HPDE6-E6E7 (cell line): ENCODE results near the gene INPP4A.
A peak's percentile ranks its signal among the peaks of the same experiment; 100 is the strongest.
"Not testable (repeated sequence)": the region's sequence is repeated elsewhere in the genome, so short reads cannot be mapped to it uniquely, and the experiment has no call there.

Experiments
- DNase-seq: peaks from one replicate; pipeline ENCODE4 v3.0.0; 2011; ENCODE audit warnings: missing footprints; ENCODE audit errors: extremely low spot score

The INPP4A gene

DNA sequence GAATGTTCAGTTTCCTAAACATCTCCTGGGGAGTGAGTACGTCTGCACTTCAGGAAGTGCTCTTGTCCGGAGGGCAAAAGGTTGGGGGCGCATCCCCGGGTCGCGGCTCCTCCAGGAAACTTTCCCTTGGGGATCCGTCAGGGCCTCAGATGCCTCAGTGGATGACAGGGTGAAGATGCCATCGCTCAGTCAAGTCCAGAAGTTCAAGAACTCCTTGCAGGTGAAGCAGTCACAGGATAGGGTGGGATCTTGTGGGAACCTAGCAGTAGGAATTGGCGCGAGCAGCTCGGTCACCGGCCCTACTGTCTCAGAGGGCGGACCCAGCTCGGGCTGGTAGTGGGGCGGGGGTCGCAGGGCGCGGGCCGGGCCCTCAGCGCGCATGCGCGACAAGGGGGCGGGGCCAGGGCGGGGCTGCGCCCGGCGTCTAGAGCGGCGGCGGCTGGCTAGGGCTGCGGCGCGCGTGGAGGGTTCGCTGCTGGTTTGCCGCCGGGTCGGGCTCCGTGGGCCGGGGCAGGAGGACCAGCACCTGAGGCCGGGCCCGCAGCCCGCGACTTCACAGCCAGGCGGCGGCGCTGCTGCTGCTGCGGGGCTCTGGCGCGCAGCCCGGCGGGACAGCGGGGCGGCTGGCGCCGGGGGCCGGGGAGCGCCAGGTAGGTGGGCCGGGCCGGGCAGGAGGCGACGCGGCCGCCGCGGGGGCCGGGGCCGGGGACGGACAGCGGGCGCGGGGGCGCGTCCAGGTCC is at the start of gene INPP4A:
Gene INPP4A, plus strand, starts transcription at position 423 of the 741 bp plus-strand sequence. CDS start 75,191 bp downstream, outside the sequence.
- DNase-seq = peak; percentile 62

DNA sequence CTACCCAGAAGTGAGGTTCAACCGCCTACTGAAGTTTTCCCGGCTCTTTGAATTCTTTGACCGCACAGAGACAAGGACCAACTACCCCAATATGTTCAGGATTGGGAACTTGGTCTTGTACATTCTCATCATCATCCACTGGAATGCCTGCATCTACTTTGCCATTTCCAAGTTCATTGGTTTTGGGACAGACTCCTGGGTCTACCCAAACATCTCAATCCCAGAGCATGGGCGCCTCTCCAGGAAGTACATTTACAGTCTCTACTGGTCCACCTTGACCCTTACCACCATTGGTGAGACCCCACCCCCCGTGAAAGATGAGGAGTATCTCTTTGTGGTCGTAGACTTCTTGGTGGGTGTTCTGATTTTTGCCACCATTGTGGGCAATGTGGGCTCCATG is 48.7 kb upstream of the INPP4A start:
- DNase-seq = no peak

DNA sequence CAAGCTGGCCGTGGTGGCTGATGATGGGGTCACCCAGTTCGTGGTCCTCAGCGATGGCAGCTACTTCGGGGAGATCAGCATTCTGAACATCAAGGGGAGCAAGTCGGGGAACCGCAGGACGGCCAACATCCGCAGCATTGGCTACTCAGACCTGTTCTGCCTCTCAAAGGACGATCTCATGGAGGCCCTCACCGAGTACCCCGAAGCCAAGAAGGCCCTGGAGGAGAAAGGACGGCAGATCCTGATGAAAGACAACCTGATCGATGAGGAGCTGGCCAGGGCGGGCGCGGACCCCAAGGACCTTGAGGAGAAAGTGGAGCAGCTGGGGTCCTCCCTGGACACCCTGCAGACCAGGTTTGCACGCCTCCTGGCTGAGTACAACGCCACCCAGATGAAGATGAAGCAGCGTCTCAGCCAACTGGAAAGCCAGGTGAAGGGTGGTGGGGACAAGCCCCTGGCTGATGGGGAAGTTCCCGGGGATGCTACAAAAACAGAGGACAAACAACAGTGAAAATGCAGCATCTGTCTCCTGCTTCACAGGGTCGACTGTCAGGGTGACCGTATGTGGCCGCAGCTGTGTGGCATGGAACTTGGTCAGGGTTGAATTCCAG is 47.8 kb upstream of the INPP4A start:
- DNase-seq = no peak

DNA sequence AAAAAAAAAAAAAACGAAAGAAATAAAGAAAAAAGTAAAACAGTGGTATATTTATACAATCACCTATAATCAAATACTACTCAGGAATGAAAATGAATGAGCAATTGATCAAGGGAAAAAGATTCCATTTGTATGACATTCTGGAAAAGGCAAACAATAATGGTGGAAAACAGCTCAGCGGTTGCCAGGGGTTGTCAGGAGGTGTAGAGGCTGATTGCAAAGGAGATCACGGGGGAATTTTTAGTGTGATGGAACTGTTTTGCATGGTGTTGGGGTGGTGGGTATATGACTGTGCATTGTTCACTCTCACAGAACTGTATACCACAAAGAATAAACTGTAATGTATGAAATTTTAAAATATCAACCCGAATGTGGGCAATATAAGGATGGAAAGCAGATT is 45.5 kb upstream of the INPP4A start:
- DNase-seq = no peak

DNA sequence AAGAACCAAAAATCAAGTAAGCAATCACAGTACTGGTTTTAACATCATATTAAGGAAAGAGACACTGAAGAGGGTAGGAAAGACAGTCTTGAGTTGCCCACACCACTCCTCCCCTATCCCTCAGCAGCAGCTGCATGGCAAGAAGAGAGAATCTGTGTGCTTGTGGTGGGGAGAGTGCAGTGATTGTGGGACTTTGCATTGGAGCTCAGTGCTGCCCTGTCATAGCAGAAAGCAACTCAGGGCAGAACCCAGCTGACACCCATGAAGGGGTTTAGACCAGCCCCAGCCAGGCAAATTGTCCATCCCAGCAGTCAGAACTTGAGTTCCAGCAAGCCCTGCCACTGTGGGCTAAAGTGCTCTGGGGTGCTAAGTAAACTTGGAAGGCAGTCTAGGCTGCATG is 40.8 kb upstream of the INPP4A start:
- DNase-seq = no peak

DNA sequence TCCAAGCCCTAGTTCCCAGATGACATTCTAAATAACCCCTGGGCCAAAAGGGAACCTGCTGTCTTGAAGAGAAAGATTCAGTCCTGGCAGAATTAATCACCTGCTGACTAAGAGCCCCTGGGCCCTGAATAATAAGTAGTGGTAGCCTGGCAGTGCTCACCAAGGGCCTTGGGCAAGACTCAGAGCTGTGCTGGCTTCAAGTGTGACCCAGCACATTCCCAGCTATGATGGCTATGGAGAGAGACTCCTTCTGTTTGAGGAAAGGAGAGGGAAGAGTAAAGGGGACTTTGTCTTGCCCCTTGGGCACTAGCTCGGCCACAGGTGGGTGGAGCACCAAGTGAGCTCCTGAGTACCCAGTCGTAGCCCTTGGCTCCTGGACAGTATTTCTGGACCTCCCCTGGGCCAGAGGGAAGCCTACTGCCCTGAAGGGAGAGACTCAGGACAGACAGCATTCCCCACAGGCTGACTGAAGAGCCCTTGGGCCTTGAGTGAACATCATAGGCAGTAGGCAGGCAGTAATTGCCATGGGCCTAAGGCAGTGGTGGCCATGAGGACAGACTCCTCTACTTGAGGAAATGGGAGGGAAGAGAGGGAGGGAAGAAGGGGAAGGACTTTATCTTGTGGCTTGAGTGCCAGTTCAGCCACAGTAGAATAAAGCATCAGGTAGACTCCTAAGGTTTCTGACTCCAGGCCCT is 40.0 kb upstream of the INPP4A start:
- DNase-seq = no peak

DNA sequence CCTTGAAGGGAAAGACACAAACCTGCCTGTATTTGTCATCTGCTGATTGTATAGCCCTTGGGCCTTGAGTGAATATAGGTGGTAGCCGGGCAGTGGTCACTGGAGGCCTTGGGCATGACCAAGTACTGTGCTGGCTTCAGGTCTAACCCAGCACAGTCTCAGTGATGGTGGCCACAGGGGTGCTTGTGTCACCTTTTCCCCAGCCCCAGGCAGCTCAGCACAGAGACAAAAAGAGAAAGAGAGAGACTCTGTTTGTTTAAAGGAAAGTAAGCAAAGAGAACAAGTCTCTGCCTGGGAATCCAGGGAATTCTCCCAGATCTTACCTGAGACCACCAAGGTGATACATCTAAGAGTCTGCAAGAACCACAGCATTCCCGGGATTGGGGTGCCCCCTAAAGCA is 39.4 kb upstream of the INPP4A start:
- no peak for DNase-seq

DNA sequence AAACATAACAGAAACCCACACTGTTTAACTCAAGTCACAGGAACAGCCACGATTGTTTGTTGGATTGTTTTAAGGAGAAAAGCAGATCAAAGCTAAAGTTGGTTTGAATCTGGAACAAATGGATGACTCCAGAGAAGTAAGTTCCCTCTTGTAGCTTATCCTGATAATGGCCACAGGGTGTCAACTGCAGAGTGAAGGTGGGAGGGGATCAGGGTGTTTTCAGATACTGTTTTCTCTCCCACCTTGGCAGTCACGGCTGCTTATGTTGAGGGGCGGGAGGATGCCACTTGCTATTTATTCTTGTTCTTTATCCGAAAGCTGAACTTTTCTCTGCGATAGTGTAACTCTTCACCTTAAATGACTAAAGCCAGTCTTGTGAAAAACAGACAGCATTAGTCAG is 36.5 kb upstream of the INPP4A start:
- DNase-seq = no peak

DNA sequence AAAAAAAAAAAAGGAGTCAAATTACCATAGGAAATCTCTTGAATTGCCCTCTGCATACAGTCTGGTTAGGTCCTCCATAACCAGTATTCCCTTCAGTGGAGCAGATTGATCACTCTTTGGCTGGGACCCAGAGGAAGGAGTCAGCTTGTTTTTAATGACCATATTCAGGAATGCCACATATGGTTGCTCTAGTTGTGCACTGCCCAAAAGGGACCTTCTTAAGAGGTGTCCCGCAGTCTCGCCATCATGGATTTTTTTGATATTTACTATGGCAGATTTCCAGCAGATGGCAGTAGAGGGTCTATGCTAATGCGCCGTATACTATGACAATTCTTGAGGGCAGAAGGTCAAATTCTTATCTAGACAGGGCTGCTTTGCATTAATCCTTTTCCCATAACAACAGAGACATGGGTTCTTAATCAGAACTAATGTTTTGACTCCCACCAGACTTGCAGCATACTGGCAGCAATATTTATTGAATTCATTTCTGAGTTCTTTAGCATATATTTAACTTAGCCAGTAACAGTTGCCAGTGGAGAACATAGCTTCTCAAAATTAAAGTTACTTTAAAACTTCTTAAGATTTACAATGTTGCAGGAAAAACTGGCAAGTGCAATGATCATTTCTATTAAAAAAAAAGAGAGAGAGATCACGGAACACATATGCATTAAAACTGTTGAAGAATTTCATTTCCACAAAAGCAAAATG is 31.8 kb upstream of the INPP4A start:
- DNase-seq = peak; percentile 37

DNA sequence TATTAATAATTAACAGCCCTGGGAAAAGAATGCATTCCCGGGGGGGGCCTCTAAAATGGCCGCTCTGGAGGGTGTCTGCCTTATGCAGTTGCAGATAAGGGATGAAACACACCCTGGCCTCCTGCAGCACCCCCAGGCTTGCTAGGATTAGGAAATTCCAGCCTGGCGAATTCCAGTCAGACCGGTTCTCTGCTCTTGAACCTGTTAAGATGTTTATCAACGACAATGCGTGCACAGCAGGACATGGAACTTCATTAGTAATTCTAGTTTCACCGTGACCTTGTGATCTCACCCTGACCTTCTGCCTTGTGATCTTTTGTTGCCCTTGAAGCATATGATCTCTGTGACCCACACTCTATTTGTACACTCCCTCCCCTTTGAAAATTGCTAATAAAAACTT is 30.4 kb upstream of the INPP4A start:
- not testable (repeated sequence) for DNase-seq

DNA sequence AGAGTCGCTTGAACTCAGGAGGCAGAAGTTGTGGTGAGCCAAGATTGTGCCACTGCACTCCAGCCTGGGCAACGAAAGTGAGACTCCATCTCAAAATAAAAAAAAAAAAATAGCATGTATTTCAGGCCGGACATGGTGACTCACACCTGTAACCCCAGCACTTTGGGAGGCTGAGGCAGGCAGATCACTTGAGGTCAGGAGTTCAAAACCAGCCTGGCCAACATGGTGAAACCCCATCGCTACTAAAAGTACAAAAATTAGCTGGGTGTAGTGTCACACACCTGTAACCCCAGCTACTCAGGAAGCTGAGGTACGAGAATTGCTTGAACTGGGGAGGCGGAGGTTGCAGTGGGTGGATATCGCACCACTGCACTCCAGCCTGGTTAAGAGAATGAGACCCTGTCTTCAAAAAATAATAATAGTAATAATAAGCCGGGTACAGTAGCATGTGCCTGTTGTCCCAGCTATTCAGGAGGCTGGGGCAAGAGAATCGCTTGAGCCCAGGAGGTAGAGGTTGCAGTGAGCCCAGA is 28.9 kb upstream of the INPP4A start:
- DNase-seq = not testable (repeated sequence)

DNA sequence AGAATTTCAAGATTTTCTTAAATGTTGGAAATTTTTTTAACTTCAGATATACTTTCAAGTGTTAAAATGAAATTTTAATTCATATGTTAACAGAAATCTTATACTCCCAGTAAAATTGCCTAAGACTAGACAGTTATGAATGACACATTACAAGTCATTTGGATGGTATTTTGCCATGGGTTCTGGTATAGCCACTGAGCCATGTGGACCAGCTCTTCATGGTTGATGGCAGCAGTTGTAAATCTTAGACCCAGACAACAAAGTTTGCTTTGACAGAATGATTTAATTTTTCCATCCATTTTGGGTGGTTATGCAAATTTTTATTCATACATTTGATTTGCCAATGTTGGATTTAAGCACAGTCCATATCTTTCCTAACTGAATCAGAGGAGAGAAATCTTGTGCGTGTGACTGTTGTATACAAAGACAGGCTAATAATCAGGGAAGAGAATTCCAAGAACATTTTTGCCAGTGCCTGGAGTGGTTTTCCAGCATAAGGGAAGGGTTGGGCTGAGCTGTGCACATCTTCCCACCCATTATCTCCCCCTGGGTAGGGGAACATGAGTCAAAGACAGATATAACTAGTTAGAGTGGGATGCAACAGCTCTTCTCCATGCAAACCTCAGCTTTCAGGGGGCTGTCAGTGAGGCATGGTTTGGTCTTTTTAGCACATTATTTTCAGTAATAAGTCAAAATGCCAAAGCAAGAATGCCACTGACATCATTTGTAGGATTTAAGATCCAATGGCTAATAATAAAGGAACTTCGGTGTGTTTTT is 28.1 kb upstream of the INPP4A start:
- no peak for DNase-seq

DNA sequence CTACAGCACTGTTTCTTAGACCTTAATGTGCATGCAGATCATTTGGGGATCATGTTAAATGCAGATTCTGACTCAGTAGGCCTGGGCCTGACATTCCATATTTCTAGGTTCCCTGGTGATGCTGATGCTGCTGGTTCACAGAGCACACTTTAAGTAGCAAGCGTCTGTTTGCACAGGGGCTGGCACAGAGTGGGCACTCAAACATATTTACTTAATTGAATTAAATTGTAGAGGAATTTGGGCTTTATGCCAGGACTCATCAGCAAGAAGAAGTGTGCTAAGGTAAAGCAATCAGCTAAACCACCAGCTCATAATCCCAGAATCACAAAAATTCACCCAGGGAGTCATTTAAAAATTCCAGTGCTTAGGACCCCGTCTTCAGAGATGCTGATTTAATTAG is 25.1 kb upstream of the INPP4A start:
- DNase-seq = no peak

DNA sequence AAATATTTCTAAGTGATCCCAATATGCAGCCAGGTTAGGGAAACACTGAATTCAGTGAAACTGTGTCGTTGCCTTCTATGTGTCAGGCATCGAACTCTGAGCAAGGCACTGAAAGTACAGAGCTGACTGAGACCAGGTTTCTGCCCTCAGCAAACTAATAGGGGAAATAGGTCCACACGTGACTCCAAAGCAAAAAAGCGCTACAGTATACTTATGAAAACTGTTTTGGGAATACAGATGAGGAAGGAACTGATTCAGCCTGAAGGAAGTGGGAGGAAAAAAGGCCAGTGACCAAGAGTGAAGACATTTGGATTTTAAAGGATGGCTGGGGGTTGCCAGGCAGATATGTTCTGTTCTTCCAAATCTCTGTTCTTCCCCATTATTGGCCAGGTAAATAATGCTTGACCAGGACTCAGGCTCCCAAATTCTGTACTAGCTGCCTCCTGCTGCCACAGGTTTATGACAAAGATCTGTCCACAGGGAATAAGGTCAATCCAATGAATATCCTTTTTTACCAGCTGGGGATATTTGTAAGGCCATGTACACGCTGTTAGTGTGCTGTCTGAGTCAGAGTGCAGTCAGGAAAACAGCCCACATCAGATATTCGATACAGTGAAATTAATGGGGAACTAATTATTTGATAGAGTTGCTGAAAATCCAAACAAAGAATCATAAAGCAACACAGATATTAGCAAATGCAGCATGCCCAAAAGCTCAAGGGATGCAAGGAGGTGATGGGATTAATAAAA is 24.5 kb upstream of the INPP4A start:
- no peak for DNase-seq

DNA sequence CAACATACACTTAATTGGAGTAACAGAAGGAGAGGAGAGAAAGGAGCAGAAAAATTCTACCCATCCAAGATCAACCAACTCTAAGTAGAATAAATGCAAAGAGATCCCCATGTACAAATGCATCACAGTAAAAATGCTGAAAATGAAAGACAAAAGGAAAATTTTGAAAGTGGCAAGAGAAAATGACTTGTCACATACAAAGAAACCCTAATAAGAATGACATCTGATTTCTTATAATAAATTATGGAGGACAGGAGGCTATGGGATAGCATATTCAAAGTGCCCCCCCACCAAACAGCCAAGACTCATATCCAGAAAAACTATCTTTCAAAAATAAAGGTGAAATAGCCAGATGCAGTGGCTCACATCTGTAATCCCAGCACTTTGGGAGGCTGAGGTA is 22.2 kb upstream of the INPP4A start:
- no peak for DNase-seq

DNA sequence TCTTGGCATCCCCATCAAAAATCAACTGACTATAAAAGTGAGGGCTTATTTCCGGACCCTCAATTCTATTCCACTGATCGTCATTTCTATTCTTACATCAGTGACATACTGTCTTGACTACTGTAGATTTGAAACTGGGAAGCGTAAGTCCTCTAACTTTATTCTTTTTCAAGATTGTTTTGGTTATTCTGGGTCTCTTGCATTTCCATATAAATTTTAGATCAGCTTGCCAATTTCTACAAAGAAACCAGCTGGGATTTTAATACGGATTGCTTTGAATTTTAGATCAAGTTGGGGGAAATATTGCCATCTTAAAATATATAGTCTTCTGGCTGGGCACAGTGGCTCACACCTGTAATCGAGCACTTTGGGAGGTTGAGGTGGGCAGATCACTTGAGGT is 17.9 kb upstream of the INPP4A start:
- no peak for DNase-seq

DNA sequence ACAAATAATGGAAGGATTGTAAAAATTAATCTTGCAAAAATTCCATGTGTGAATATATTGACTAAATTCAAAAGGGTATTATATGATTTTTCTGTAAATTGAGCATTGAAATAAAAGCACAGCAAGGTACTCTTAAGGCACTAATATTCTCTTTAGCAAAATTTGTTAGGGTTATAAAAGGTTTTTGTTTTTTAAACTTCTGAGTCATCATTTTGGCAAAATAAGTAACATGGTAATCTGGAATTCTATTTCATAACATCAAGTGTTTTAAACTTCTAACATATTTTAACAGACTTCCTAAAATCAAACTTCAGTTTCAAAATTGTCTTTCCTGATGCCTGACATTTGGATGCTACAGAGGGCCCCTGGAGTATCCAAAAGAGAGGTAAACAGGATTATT is 12.5 kb upstream of the INPP4A start:
- DNase-seq = no peak

DNA sequence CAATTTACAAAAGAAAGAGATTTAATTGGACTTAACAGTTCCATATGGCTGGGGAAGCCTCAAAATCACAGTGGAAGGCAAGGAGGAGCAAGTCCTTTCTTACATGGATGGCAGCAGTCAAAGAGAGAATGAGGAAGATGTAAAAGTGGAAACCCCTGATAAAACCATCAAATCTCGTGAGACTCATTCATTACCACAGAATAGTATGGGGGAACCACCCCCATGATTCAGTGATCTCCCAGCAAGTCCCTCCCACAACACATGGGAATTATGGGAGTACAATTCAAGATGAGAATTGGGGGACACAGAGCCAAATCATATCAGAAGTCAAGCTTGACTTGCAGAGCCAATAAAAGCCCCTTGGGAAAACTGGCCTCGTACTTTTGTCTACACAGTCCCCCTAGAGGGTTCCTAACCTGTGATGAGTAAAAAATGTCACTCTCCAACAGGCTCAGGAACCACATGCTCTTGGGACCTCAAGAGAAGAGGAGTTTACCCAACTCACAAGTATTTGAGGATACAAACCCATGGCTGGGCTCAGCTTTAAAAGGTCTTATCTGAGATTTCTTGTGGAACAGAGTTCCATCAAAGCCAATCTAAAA is 11.2 kb upstream of the INPP4A start:
- DNase-seq = no peak

DNA sequence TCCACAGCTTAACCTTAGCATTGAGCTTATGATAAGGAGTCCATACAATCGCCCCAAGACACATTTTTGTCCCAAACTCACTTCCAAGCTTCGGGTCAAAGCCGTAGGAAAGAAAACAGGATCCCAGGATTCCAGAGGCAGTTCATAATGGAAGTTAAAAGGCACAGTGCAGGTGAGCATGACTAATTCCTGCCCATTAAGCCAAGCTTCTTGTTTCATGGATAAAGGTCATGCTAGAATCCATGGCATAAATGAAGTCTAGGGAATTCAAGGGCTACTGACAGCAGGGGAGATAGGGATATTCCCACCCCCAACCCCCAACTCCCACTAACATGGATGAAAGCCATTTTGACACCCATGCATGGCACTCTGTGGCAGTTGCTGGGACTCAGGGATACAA is 10.2 kb upstream of the INPP4A start:
- DNase-seq = no peak

DNA sequence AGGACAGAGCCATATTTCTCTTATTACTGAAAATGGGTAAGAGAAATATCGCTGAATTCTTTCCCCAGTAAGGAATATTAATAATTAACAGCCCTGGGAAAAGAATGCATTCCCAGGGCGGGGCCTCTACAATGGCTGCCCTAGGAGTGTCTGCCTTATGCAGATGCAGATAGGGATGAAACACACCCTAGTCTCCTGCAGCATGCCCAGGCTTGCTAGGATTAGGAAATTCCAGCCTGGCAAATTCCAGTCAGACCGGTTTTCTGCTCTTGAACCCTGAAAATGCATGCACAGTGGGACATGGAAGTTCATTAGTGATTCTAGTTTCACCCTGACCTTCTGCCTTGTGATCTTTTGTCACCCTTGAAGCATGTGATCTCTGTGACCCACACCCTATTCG is 9.0 kb upstream of the INPP4A start:
- DNase-seq = not testable (repeated sequence)
